GM19467 (cell line): ENCODE results near the gene RNF175.

Experiments used
- ATAC-seq: cut with Tn5 transposase; IDR thresholded peaks from one replicate; pipeline ENCODE4 v1.9.1; 2021; ENCODE audit warnings: mild to moderate bottlenecking, moderate library complexity; ENCODE audit not compliant: unreplicated experiment

Gene RNF175

DNA sequence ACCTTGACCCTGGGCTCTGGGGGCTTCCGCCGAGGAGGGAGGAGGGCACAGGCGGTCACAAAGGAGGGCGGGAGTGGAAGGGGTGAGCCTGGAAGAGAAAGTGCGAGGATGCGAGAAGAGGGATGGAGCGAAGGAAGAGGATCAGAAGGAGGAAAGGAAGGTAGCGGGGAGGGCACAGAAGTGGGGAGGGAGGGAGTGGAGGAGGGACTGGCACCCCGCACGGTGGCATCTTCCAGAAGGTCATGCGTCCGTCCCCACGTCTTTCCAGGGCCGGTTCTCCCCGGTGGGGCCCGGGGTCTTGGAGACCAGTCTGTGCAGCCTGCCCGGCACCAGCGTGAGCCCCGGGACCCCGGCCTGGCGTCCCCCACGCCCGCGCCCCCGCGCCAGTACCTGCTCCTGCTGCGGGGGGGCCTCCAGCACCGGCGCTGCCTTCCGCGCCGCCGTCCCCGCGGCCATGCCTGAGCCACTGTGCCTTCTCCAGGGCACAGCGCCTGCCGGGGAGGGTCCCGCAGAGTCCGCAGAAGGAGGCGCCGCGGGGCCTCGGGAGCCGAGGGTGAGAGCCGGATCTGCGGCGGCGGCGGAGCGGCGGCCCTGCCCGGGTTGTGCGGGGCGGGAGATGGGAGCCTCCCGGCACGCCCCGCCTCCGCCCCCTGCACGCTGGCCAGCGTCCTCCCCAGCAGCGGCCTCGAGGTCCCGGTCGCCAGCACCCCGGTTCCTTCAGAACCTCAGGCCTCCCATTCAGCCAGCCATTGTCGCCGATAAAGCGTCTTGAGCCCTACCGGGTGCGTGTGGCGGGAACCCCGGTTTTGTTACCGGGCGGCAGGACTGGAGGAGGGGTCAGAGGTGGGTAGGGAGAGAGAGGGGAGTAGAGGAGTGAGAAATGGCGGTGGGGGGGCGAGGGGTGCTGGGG is at the start of gene RNF175:
Gene RNF175, minus strand, starts transcription at position 618 of the 910 bp plus-strand sequence. Its CDS starts 162 bp downstream, at position 456.
- no peak for ATAC-seq

DNA sequence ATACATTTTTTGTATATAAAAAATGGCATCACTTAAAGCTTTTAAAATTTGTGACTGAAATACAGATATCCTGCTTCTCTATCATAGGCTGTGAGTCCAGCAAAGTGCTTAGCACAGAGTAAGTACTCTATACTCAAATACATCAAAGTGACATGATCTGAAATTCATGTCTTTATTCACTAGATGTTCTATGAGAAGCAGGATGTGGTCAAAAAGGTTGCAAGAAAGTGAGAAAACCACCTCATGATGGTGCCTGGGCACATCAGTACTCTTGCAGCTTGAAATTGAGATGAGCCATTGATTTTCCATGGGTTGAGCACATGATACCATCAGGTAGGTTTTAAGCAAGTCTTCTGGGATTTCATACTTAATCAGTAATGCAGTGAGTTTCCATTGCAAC is 49.5 kb upstream of the RNF175 start:
- ATAC-seq, result peak; percentile 69

DNA sequence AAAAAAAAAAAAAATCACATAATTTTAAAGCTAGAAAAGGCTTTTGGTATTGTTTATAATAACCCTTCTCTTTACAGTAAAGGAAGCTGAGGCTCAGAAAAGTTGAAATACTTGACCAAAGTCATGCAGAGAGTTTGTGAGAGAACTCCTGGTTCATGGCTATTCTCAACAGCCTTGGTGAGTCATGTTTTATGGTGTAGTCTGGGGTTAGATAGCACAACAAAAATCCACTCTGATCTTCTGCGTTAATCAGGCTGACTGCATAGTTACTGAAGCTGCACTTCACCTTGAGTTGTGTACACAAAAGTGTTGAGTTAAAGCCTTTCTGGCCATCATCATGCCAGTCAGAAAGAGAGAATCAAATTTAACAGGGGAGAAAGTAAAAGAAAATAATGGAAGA is 48.4 kb upstream of the RNF175 start:
- no peak for ATAC-seq

DNA sequence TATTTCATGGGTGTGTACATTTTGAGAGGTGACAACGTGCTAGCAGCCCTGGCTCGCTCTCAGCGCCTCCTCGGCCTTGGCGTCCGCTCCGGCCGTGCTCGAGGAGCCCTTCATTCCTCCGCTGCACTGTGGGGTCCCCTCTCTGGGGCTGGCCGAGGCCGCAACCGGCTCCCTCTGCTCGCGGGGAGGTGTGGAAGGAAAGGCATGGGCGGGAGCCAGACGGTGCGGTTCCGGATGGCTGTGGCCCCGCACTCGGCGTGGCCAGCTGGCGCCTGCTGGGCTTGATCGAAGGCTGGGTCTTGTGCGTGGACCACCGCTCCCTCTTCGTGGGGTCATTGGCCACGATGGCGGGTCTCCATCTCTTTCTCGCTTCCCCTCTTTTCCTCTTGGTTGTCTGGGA is 46.2 kb upstream of the RNF175 start:
- no peak for ATAC-seq

DNA sequence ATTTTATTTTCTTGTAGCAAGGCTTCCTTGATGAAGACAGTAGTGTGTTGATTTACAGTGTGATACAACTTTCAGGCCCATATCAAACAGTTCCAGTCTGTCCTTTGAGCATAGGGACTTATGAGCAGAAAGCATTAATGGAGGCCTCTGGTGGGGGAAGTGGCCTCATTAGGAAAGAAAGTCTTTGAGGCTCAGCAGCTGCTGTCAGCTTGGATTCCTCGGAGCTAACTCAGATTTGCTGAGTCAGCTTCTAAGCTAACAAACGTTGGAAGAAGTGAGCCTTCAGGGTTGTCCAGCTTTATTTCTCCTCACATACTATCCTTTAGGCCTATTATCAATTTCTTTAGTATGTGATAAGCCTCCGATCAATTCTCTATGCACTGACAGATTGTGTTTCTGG is 44.9 kb upstream of the RNF175 start:
- no peak for ATAC-seq

DNA sequence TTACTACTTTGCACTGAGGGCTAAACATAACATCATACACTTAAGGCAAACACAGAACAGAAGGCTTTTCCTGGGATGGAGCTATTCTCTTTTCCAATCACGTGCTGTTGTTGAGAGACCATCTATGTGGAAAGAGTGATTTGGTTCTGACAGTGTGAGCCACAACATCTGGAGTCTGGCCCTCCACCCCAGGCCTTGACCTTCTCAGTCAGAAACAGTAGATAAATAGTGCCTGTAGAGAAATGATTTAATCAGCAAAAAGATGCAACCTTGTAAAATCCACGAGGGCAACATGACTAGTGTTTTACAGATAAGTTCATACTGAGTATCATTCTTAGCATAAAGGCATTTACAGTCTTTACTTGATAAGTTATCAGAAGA is 39.9 kb upstream of the RNF175 start:
- ATAC-seq, result no peak

DNA sequence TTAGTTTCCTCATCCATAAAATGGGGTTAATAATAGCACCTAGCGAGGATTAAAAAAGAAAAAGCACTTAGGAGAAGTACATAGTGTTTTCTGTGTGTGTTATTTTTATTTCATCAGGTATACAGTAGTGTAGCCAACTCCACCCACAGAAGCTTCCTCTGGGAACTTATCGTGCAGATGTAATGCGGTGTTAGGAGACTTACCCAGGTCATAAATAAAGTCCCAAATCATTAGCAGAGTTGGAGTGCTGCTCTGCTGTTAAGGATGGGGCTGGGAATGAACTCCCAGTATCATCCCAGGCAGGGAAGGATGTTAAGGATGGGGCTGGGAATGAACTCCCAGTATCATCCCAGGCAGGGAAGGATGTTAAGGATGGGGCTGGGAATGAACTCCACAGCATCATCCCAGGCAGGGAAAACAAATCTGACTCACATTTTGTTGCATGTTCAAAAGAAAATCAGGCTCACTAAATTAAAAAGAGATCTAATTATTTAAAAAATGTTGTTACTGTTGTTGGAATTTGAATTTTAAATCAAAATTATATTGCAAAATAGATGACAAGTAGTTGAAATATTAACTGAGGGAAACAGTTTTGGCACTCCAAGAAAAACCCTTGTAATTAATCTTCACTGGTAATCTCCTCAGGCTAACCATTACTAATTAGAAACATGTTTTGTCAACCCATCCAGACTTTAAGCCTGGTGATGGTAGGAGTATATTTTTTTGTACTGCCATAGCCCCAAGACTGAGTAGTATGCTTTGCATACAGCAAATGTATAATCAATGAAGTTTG is 39.3 kb upstream of the RNF175 start:
- no peak for ATAC-seq

DNA sequence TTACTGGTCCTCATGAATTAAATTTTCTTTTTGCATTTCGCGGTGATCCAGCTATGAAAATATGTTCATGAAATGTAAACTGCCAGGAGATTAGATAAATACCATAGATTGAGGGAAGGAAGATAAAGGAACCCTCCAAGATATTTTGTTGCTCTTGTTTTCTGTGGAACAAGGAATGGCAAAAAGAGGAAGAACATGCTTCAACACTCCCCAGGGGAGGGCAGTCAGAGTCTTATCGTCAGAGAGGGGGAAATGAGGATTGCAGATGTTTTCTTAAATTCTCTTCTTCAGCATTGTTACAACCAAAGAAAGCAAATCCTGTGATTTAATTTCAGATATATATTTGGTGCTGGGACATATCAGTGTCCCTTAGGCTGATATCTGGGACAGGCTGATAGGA is 38.6 kb upstream of the RNF175 start:
- ATAC-seq, result no peak

DNA sequence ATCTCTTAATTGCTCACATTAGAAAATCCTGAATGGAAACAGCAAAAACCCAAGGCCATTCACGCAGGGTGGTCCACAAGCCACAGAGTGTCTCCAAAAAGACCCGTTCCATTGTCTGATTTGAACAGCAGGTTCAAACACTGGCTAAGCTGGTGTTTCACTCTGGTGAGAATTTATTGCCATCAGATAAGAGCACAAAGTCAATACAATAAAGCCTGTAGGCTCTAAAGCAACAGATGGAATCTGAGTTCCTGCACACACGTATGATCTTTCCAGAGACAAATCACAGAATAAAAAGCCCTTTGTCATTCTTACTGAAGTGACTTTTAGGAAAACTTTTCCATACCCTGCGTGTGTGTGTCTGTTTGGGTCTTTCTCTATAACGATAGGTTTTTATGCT is 34.2 kb upstream of the RNF175 start:
- no peak for ATAC-seq

DNA sequence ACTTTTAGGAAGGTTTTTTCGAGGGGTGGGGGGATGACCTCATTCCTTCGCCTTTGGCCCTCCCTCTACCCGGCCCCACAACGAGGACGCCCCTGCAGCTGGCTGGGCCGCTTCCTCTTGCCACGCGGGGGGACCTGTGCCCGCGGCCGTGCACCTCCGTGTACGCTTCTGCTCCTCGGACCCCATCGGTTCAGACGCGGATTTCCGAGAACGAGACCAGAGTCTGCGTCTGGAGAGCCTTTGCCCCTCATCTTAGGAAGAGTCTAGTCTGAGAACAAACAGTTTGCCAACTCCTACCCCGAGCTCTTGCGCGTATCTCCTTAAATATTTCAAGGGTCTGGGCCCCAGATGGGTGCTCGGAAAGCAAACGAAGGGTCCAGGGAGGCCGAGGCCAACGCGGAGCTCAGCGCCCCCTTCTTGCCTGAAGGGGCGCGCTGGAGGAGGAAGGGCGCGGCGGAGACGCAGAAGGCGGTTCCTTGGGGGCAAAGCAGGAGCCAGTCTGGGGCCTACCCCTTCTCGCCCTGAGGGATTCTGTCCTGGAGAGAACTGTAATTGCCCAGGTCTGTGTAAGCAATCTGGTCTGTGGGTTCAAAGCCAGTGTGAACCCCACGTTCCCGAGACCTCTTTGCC is 32.9 kb upstream of the RNF175 start:
- ATAC-seq, result no peak

DNA sequence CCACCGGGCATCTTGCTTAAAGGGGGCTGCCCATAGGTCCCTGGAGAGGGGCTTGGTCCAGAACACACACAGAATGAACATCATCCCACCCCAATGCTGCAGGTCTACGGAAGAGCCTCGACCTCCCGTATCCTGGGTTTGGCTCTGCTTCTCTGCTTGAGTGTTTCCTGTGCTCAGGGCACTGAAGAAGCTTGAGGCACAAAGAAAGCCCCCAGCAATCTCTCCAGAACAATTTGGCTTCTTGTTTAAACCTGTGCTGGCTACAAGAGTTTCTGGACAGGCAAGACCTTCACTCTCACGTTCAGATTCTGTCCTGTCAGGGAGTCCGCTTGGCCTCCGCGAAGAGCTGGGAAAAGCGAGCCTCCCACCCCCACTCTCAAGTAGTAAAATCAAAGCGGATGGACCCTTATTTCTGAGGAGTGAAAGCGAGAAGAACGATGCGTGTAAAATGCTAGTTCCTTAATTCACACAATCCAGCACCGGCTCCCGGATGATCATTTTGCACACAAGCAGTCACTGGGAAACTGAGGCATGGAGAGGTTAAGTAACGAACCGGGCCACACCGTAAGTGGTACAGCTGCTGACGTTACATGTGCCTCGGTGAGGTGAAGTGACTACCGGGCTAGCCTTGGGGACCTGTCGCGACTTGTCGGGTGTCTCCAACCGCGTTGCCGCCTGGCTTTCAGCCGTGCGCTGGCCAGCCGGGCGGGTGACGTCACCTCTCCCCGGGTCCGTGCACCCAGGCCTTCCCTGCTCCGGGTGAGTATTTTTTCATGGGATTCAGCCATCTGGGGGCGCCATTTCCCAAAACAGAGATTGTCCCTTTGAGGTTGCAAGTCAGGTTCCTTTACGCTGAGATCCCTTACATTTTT is 32.2 kb upstream of the RNF175 start:
- ATAC-seq, result no peak

DNA sequence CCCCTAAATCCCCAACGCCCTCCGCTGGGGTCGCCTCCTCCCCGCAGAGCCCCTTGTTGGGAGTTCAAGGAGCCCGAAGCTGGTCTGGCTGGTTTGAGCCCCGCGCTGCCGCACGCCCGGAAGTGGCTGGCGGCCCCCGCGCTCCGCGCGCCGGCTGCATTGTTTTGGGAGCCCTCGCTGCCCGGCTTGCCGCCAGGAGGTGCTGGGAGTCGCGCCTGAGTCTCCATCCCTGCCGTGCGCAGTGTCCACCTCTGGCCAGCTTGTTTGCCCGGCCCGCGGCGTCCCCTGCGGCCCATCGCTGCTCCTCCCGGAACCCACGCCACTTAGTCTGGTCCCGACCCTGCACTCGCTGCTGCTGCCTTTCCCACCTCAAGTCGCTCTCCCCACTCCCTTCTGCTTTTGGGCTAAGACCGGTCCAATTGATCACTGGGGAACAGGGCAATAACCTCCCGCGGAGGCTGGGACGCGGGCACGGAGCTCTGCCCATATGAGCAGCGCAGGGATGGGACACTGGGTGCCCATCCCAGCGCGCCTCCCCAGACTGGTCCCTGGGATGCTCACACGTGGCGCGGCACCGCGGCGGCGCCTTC is 31.2 kb upstream of the RNF175 start:
- no peak for ATAC-seq

DNA sequence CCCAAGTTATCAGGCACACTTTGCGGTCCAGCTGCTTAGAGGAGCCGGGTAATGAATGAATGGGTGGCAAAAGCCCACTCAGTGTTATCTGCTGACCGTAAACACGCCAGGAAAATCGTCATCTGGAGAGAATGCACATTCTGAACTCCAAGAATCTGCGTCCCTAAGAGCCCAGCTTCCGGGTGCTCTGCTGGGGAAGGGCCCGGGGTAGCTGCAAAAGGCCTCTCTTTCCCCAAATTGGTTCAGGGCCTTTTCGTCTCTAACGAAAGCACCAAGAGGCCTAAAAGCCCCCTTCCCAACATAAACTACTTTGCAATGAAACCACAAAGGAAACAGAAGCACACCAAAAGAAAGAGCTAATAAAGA is 30.7 kb upstream of the RNF175 start:
- no peak for ATAC-seq

DNA sequence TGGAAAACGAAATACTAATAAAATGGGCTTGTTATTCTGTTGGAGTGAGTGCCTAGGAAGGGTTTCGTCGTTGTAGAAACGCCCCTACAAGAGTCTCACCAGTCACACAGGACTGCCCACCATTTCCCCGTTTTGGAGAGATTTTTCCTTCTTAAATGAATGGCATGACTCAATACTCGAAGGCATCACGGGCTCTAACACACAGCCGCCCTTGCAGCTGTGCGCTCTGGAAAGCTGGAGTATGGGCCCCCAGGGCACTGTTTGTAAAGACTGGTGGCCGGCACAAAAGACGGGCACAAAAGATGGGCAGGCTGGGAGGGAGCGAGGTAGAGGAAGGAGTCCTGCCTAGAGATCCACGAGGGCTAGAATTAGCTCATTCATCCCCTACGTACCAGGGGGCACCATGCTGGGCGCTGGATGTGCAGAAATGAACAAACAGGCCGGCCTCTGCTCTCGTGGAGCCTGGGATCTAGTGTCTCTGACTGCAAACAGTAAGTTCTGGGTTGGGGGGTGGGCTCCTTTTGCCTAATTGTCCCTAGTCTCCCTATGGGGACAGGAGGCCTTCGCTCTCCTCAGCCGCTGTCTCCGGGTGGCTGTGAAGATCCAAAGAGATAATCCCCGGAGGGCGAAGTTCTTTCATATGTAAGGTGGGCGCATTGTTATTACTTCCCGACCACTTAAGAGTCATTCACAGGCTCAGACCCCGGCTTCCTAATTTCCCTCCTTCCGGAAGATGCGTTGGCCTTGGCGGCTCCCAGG is 30.1 kb upstream of the RNF175 start:
- no peak for ATAC-seq

DNA sequence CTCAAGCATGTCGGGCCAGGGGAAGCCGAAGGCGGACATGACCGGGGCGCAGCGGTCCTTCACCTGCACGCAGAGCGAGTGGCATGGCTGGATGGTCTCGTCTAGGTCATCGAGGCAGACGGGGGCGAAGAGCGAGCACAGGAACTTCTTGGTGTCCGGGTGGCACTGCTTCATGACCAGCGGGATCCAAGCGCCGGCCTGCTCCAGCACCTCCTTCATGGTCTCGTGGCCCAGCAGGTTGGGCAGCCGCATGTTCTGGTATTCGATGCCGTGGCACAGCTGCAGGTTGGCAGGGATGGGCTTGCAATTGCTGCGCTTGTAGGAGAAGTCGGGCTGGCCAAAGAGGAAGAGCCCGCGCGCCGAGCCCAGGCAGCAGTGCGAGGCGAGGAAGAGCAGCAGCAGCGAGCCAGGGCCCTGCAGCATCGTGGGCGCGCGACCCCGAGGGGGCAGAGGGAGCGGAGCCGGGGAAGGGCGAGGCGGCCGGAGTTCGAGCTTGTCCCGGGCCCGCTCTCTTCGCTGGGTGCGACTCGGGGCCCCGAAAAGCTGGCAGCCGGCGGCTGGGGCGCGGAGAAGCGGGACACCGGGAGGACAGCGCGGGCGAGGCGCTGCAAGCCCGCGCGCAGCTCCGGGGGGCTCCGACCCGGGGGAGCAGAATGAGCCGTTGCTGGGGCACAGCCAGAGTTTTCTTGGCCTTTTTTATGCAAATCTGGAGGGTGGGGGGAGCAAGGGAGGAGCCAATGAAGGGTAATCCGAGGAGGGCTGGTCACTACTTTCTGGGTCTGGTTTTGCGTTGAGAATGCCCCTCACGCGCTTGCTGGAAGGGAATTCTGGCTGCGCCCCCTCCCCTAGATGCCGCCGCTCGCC is 28.8 kb upstream of the RNF175 start, which contains the start of gene SFRP2:
Gene SFRP2, minus strand, starts transcription at position 671 of the 864 bp plus-strand sequence. Its CDS starts 248 bp downstream, at position 423.
- ATAC-seq, result no peak

DNA sequence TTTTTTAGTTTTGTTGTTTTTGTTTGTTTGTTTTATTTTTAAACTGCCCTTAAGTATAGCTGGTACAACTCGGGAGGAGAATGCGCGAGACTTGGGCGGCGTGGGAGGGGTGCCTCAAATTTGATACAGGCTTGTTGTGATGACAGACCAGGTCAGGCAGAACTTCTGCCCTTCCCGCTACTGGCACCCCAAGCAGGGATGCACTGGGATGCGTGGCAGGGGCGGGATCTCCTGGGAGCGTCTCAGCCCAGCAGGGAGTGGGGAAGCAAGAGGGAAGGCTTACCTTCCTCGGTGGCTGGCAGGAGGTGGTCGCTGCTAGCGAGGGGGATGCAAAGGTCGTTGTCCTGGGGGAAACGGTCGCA is 28.2 kb upstream of the RNF175 start:
- ATAC-seq, result no peak

DNA sequence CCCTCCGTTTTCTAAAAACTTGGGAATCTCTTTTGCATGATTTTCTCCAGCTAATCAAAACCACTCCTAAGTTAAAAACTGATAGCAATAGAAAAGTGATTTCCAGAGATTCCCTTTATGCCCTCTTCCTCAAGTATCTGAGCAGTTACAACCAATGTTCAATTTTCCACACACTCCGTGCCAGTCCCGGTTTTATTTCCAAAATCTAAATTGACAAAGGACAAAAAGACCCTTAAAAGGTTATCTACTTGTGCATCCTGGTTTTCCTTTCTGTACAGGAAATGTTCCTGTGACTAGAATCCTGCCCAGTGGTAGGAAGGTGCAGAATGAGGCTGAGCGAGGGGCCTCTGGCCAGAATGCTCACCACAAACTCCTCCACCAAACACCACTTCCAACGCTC is 27.8 kb upstream of the RNF175 start:
- no peak for ATAC-seq

DNA sequence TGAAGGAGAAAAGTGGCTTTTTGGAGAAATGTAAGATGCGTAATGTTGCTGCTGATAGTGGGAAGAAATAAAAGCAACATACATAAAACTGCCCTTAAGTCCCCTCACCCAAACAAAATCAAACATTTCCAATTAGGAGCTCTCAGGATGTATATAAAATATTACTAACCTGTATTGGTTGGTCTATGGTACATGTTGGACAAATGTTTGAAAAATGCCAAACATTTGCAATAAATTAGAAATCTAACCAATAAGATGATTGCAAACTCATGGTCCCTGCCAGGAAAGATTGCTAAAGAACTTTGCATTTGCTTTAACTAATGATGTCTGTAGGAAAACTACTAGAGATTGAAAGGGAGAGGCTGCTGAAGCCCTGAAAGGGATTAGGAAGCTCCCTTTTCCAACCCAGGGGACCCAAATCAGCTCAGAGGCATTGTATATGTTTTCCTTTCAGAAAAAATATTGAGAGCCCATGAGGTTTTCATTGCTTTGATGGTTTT is 27.3 kb upstream of the RNF175 start:
- no peak for ATAC-seq
